ENCODE data around the gene TUNAR. TPM values are rescaled to one million over a fixed set of nuclear protein-coding genes. Genes with fewer than 3 reads are reported as not detected.

The TUNAR gene
- total and polyA plus RNA-seq, 9 of the 15 experiments (the other 6 are each of a cell fraction or from before 2014, with no cell fraction given) = not detected

GRCh38 chr14:95958105-95958504, 81.5 kb downstream of the TUNAR start (continued):
- TF ChIP-seq ZNF184 (CRISPR knock-in tag; IDR thresholded peaks at IDR 0.05) (no peak), NR1H2 (CRISPR knock-in tag; IDR thresholded peaks at IDR 0.05) (no peak), SIN3B (IDR thresholded peaks at IDR 0.05; ENCODE audit: low read depth) (no peak), MBD2 (IDR thresholded peaks at IDR 0.05; ENCODE audit: borderline replicate concordance, low read depth) (no peak)
- TF ChIP-seq, protein P1, sequence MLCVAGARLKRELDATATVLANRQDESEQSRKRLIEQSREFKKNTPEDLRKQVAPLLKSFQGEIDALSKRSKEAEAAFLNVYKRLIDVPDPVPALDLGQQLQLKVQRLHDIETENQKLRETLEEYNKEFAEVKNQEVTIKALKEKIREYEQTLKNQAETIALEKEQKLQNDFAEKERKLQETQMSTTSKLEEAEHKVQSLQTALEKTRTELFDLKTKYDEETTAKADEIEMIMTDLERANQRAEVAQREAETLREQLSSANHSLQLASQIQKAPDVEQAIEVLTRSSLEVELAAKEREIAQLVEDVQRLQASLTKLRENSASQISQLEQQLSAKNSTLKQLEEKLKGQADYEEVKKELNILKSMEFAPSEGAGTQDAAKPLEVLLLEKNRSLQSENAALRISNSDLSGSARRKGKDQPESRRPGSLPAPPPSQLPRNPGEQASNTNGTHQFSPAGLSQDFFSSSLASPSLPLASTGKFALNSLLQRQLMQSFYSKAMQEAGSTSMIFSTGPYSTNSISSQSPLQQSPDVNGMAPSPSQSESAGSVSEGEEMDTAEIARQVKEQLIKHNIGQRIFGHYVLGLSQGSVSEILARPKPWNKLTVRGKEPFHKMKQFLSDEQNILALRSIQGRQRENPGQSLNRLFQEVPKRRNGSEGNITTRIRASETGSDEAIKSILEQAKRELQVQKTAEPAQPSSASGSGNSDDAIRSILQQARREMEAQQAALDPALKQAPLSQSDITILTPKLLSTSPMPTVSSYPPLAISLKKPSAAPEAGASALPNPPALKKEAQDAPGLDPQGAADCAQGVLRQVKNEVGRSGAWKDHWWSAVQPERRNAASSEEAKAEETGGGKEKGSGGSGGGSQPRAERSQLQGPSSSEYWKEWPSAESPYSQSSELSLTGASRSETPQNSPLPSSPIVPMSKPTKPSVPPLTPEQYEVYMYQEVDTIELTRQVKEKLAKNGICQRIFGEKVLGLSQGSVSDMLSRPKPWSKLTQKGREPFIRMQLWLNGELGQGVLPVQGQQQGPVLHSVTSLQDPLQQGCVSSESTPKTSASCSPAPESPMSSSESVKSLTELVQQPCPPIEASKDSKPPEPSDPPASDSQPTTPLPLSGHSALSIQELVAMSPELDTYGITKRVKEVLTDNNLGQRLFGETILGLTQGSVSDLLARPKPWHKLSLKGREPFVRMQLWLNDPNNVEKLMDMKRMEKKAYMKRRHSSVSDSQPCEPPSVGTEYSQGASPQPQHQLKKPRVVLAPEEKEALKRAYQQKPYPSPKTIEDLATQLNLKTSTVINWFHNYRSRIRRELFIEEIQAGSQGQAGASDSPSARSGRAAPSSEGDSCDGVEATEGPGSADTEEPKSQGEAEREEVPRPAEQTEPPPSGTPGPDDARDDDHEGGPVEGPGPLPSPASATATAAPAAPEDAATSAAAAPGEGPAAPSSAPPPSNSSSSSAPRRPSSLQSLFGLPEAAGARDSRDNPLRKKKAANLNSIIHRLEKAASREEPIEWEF (CRISPR knock-in tag; IDR thresholded peaks at IDR 0.05) = no peak

DNA sequence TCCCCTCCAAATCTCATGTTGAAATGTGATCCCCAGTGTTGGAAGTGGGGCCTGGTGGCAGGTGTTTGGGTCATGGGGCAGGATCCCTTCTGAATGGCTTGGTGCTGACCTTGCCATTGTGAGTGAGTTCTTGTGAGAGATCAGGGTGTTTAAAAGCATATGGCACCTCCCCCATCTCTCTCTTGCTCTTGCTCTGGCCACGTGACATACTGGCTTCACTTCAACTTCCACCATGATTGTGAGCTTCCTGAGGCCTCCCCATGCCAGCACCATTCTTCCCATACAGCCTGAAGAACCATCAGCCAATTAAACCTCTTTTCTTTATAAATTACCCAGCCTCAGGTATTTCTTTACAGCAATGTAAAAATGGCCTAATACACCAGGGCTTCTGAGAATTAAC, 82.7 kb downstream of the TUNAR start:
- BruUV-seq (replicated peaks) = no TSS peak
- in situ Hi-C loops (cut with MboI) = no loop called here
- H2AFZ ChIP-seq (ENCODE audit: low read depth, low read length) = no peak overlapping the region
- H3K9me3 ChIP-seq (replicated peaks; ENCODE audit: control insufficient read depth, insufficient read depth, low read depth, low read length) = no peaks in the 10 kb centered on the region
- intact Hi-C loops (cut with micrococcal nuclease) = no loop called here
- H3K36me3 ChIP-seq (ENCODE audit: control insufficient read depth, insufficient read depth, low read length) = no peaks in the 10 kb centered on the region
- no peak overlapping the region for H3K4me2 ChIP-seq (ENCODE audit: insufficient read depth, low read length)
- no peaks in the 10 kb centered on the region for H3K27me3 ChIP-seq (ENCODE audit: control insufficient read depth in 2 of 2, insufficient read depth in 2 of 2, low read length in 2 of 2)
- no peaks in the 10 kb centered on the region for H3K79me2 ChIP-seq (ENCODE audit: control insufficient read depth, insufficient read depth, low read length)
- H4K20me1 ChIP-seq (replicated peaks; ENCODE audit: control insufficient read depth, insufficient read depth, low read length) = no peaks in the 10 kb centered on the region
- H3K27ac ChIP-seq (ENCODE audit: extremely low read depth, low read depth, low read length) = no peak overlapping the region
- no peak overlapping the region for H3K9ac ChIP-seq (ENCODE audit: insufficient read depth in 1 of 2, low read depth in 2 of 2, low read length in 2 of 2)
- H3K4me3 ChIP-seq = no peak overlapping the region
- POLR2A ChIA-PET = no interaction called here
- no peak for ATAC-seq
- no peaks in the 10 kb centered on the region for H3K4me1 ChIP-seq (replicated peaks in 1 of 2; ENCODE audit: control insufficient read depth in 2 of 2, insufficient read depth in 2 of 2, low read length in 2 of 2)
- no peaks in the 10 kb centered on the region for H3K9me1 ChIP-seq (ENCODE audit: control insufficient read depth, insufficient read depth, low read length)
- no peak for FAIRE-seq
- CTCF ChIA-PET (ENCODE audit: low intra/inter-chr PET ratio) = no interaction called here
- DNase-seq (ENCODE audit: extremely low read depth in 1 of 4, low spot score in 3 of 4) = no peak
- WGBS (ENCODE audit: insufficient coverage, low coverage, missing lambda C conversion rate) = 0% methylated on average over 1 of the region's 1 CpG
- TF ChIP-seq EGR1 (conservative IDR thresholded peaks at IDR 0.05) (no peak), MIER1 (IDR thresholded peaks at IDR 0.05; ENCODE audit: low read depth) (no peak), MTA2 (IDR thresholded peaks at IDR 0.05; ENCODE audit: low read depth) (no peak)
